Tibial nerve (tissue), 4 donors: Measurements from ENCODE around the gene MED14.

Experiments
- EP300 ChIP-seq, 2 donors: sonication (generic); formaldehyde crosslinking; IDR thresholded peaks; one replicate each; pipeline ENCODE4 v1.6.1; 2017; ENCODE audit warnings: antibody characterized with exemption in 2 of 2, mild to moderate bottlenecking in 1 of 2
- POLR2A ChIP-seq, 2 donors: fragments of 450-650 bp; IDR thresholded peaks; one replicate each; pipeline ENCODE4 v1.6.1; 2017; ENCODE audit warnings: antibody characterized with exemption in 2 of 2, mild to moderate bottlenecking in 2 of 2, moderate library complexity in 2 of 2
- TF ChIP-seq, protein P1 (sequence below), 5 experiments: fragments of 200-600 bp in 3 of 5; fragments of 450-650 bp in 2 of 5; sonication (generic) in 3 of 5; IDR thresholded peaks; one replicate each; pipeline ENCODE4 v1.5.1; 2016 to 2019; ENCODE audit warnings: antibody characterized with exemption in 5 of 5, mild to moderate bottlenecking in 3 of 5, moderate library complexity in 2 of 5

DNA sequence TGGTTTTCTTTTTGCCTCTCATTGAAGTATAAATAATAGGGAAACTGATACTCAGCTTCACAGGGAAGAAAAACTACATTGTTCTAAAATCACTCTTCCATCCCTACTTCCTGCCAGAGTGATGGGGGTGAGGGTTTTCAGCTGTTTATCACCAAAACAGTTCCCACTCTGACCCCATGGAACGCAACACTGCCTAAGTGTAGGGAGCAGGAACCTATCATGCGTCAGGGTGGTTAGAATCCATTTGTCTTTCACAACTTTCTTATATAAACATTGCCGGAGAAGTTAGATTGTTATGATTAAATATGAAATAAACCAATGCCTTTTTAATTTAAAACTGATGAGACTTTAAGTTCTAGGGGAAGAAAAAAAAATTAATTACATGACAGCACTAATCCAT lies 128.0 kb downstream of the MED14 start:
- TF ChIP-seq POLR2A (IDR thresholded peaks at IDR 0.05) (no peak), EP300 (IDR thresholded peaks at IDR 0.05) (no peak)
- TF ChIP-seq, protein P1, sequence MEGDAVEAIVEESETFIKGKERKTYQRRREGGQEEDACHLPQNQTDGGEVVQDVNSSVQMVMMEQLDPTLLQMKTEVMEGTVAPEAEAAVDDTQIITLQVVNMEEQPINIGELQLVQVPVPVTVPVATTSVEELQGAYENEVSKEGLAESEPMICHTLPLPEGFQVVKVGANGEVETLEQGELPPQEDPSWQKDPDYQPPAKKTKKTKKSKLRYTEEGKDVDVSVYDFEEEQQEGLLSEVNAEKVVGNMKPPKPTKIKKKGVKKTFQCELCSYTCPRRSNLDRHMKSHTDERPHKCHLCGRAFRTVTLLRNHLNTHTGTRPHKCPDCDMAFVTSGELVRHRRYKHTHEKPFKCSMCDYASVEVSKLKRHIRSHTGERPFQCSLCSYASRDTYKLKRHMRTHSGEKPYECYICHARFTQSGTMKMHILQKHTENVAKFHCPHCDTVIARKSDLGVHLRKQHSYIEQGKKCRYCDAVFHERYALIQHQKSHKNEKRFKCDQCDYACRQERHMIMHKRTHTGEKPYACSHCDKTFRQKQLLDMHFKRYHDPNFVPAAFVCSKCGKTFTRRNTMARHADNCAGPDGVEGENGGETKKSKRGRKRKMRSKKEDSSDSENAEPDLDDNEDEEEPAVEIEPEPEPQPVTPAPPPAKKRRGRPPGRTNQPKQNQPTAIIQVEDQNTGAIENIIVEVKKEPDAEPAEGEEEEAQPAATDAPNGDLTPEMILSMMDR (IDR thresholded peaks at IDR 0.05), result no peak
